22Rv1 (cell line): ENCODE data around the gene BMP2K.

Experiments
- ZFX ChIP-seq: fragments of 450-650 bp; IDR thresholded peaks from 2 replicates; pipeline ENCODE4 v1.6.1; 2017; ENCODE audit warnings: antibody characterized with exemption, borderline replicate concordance
- TF ChIP-seq, protein P1 (sequence below): fragments of 450-650 bp; IDR thresholded peaks from 2 replicates; pipeline ENCODE4 v1.5.1; 2017; ENCODE audit warnings: mild to moderate bottlenecking

DNA sequence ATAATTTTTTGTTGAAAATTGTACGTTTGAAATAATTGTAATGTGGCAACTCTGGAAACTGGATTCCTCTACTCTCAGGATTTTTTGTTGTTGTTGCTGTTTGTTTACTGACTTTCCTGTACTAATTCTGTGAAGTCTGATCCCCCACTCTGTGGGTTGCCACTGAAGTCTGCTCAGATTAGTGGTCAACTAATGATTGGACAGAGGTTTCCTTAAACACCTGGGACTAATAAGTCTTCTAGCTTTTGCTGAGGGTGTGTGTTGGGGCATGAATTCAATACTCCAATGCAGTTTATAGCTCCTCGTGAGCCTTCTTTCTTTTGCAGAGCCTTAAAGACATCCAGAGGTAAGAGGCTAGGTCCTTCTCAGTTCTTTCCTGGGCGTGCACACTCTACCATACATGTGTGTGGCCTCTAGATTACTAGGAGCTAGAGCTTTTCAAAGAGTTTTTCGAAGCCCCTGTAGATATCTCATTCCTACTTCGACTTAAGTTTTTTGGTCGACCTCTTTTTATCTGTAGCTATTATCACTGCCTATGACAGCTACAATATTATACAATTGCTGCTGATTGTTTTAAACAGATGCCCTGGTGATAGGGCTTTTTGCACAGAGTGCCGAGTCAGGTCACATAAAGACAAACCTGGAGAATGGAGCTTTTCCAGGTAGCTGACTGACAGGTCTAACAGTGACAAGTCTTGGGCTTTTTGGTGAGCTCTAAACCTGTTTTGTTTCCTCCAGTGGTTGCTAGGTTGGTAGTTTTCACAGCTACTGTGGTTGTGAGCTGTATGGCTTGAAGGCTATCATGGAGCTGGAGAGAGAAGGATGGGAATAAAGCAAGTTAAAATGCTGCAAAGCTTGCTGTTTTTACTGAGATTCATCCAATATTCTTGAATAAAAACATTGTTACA lies 34.0 kb downstream of the BMP2K start:
- TF ChIP-seq, protein P1, sequence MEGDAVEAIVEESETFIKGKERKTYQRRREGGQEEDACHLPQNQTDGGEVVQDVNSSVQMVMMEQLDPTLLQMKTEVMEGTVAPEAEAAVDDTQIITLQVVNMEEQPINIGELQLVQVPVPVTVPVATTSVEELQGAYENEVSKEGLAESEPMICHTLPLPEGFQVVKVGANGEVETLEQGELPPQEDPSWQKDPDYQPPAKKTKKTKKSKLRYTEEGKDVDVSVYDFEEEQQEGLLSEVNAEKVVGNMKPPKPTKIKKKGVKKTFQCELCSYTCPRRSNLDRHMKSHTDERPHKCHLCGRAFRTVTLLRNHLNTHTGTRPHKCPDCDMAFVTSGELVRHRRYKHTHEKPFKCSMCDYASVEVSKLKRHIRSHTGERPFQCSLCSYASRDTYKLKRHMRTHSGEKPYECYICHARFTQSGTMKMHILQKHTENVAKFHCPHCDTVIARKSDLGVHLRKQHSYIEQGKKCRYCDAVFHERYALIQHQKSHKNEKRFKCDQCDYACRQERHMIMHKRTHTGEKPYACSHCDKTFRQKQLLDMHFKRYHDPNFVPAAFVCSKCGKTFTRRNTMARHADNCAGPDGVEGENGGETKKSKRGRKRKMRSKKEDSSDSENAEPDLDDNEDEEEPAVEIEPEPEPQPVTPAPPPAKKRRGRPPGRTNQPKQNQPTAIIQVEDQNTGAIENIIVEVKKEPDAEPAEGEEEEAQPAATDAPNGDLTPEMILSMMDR, result no peak
- no peak for TF ChIP-seq ZFX
